H1 (cell line): ENCODE results near the gene MAPKAP1. TPM values are rescaled to one million over a fixed set of nuclear protein-coding genes. Genes with fewer than 3 reads are reported as not detected.

Experiments
- ASH2L ChIP-seq: fragments of 200-600, 300-600 bp; sonication (generic); IDR thresholded peaks from one replicate; pipeline ENCODE4 v1.7.1; 2017; ENCODE audit warnings: low read length
- BCL11A ChIP-seq, 2 experiments: IDR thresholded peaks; one replicate each; pipeline ENCODE4 v1.6.1; 2011; ENCODE audit warnings: low read depth in 2 of 2, low read length in 2 of 2, mild to moderate bottlenecking in 2 of 2
- CHD7 ChIP-seq: fragments of 300-600 bp; sonication (generic); IDR thresholded peaks from 2 replicates; pipeline ENCODE4 v1.7.1; 2012; ENCODE audit warnings: low read length, moderate library complexity, mild to moderate bottlenecking, inconsistent platforms; ENCODE audit not compliant: insufficient replicate concordance
- EZH2 ChIP-seq: fragments of 200-600 bp; sonication (generic); IDR thresholded peaks from 2 replicates; pipeline ENCODE4 v1.7.1; 2012; ENCODE audit warnings: low read depth, mild to moderate bottlenecking, moderate library complexity, low read length, inconsistent platforms; ENCODE audit not compliant: severe bottlenecking
- MAX ChIP-seq: IDR thresholded peaks from 2 replicates; pipeline ENCODE4 v1.6.1; 2012; ENCODE audit warnings: inconsistent platforms
- NRF1 ChIP-seq: IDR thresholded peaks from 2 replicates; pipeline ENCODE4 v1.6.1; 2011; ENCODE audit warnings: mild to moderate bottlenecking, low read depth, low read length, improper control_type of control experiment
- PHF8 ChIP-seq: fragments of 200-600 bp; sonication (generic); conservative IDR thresholded peaks from 2 replicates; pipeline ENCODE4 v1.7.1; 2012; ENCODE audit warnings: low read depth, mild to moderate bottlenecking, inconsistent platforms, low read length, moderate library complexity
- RBBP5 ChIP-seq: IDR thresholded peaks from 2 replicates; pipeline ENCODE4 v1.7.1; 2012; ENCODE audit warnings: low read depth, mild to moderate bottlenecking, inconsistent platforms, low read length, moderate library complexity, borderline replicate concordance
- RNF2 ChIP-seq: fragments of 200-900, 300-1000 bp; sonication (generic); IDR thresholded peaks from 2 replicates; pipeline ENCODE4 v1.7.1; 2016; ENCODE audit warnings: borderline replicate concordance, low read depth, mild to moderate bottlenecking, antibody characterized with exemption, low read length; ENCODE audit not compliant: poor library complexity, severe bottlenecking; ENCODE audit errors: missing control alignments
- polyA plus RNA-seq, 7 experiments: library from polyadenylated mRNA; depleted of rRNA in 3 of 7; stranded (reverse) in 5 of 7; unstranded in 2 of 7; fragments of >200 nt in 5 of 7; fragments of 200-250 nt in 2 of 7; gene quantifications; 1 replicate in 5 of 7; 2 replicates in 1 of 7; 4 replicates in 1 of 7; pipeline versions ENCODE4 v1.2.1 to v1.2.3, GENCODE V29; 2011 to 2013; ENCODE audit warnings: missing spikeins in 2 of 7, mixed read lengths in 2 of 7
- total RNA-seq: library from RNA; stranded (reverse); fragmentation: NEBNext Ultra II Directional; extraction: Animal tissue kit (Norgen Biotek cat#: 25700); gene quantifications from 2 replicates; pipeline ENCODE4 v1.2.1, GENCODE V29; 2021

Gene MAPKAP1
- total and polyA plus RNA-seq, 2 of the 8 experiments (the other 6 are each of a cell fraction or from before 2014, with no cell fraction given): 79.2 to 140 TPM

DNA sequence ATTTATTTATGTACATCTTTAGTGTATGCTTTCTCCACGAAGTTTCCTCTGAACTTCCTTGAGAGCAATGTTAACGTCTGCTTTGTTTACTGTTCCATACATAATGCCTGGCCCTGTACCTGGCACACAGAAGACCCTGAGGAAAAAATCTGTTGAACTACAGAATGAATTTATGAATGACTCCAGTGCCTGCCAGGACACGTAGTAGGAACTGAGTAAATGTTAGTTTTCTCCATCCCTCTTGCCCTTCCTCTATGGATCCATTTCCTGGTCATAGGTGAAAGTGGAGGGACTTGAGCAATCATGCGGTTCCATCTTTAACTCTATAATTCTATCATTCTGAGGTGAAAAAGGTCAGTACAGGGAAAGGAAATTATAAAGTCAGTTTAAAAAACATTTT is 117.7 kb downstream of the MAPKAP1 start (continued):
- TF ChIP-seq CHD7 (no peak), NRF1 (no peak), RNF2 (no peak), BCL11A (IDR thresholded peaks at IDR 0.05; ENCODE audit: low read depth in 2 of 2, low read length in 2 of 2) (no peak), ASH2L (no peak), MAX (no peak), EZH2 (no peak), PHF8 (no peak), RBBP5 (no peak)
